Fibroblast of upper back skin (primary cell): Measurements from ENCODE around the gene CAMKMT.

Source experiments
- DNase-seq: peaks from one replicate; pipeline ENCODE4 v3.0.0-alpha.2; 2013

The CAMKMT gene

GRCh38 chr2:44361330-44362206, at the start of gene CAMKMT, which contains the start of gene PREPL:
CAMKMT (plus strand) TSS chr2:44361947.
PREPL (minus strand) TSS chr2:44361494; CDS start chr2:44346342, 15,152 bp downstream.
- DNase-seq, result peak; percentile 97

DNA sequence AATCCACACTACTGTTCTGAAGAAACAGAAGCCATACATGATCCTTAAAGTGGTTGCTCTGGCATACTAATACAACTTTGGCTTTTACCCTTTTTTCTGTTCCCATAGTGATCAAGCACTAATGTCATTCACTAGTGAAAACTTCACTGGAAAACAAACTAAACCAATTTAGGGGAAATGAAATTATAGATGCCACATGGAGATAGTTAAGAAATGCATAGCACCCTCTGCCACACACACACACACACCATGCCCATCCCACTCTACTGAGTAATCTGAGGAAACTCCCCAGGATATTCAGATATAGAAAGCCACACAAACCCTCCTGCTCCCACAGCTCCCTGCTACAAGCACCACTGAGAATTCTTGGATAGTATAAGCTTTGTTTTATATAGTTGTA, 47.4 kb upstream of the CAMKMT start:
- no peak for DNase-seq

DNA sequence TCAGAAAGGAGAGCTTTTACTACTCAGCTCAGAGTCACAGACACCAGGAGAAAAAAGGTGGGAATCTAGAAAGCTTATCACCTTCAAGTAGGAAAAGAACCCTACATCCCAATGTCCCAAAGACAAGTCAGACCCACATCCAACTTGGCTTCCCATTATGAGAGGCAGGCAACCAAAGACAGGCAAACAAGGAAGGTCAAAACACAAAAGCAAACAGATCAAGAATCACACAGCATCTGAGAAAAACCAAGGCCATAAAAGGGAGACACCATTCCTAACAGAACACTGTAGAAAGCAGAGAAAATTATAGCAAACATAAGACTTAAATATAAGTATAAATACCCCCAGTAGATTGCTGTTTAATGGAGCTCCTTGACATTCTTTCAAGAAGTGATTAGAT, 45.8 kb upstream of the CAMKMT start:
- no peak for DNase-seq

GRCh38 chr2:44320832-44321231, 40.9 kb upstream of the CAMKMT start:
- DNase-seq, result no peak

GRCh38 chr2:44321360-44321759, 40.4 kb upstream of the CAMKMT start:
- DNase-seq, result no peak

DNA sequence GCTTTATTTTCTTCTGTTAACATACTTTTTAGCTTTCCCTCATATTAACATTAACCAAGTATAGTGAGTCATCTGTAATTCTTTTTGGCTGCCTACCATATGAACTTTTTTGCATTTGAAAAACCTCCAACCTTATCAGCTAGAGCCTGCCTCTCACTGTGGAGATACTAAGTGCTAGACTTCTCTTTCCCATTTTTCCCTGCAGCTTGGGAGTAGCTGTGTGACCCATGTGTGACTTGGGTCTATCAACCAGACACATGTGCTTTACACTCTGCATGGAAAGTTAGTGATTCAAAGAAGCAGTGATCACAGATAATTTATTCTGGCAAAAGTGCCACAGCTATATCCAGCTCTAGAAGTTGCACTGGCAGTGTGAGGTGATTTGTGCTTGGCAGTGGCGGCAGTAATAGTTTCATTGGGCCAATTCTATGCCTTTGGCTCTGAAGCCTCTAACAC, 36.7 kb upstream of the CAMKMT start:
- peak; percentile 59 for DNase-seq

DNA sequence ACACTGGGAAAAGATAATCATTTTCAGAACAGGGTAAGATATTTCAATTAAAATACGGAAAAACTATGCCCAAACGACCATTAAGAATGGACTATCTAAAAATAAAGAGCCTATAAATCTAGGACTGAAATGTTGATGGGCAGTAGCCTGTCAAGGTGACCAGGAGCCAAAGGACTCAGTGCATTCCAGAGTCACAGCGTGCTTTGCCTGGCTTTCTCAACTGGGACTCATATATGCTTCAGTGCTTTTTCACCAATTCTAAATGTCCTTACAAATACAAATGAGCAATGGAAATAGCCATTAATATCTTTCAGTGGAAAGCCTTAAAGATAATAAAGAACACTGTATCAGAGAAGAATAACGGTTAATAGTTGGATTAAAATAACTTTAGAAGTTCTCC, 35.9 kb upstream of the CAMKMT start:
- no peak for DNase-seq

GRCh38 chr2:44326548-44327264, 35.0 kb upstream of the CAMKMT start:
- no peak for DNase-seq

DNA sequence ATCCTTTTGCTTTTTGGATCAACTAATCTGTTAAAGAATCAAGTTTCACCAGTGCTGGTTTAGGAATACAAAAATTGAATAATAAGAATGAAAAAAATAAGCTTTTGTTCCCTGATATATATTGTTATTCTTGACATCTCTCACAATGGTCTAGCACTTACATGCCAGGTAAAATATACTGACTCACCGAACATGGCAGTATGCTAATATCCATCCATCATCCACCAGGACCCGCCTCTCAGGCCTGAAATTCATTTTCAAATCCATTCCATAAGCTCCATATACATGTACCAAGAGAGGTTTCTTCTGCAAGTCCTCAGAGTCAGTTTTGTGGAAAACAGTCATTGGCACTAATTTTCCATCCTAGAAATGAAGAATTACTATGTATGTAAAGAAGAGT, 33.0 kb upstream of the CAMKMT start:
- no peak for DNase-seq

- no peak for DNase-seq
These were observed 32.4 kb upstream of the CAMKMT start for GRCh38 chr2:44329343-44329742.

DNA sequence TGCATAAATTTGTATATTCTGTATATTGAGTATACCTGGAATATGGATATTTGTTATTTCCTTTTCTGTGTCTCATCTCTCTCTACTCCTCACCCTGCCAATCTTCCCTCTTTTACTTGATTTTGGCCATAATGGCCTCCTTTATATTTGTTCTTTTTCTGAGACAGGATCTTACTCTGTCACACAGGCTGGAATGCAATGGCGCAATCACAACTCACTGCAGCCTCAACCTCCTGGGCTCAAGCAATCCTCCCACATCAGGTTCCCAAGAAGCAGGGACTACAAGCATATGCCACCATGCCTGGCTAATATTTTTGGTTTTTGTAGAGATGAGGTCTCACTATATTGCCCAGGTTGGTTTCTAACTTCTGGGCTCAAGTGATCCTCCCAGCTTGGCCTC, 30.9 kb upstream of the CAMKMT start:
- DNase-seq, result peak; percentile 4

- no peak for DNase-seq
These were observed 27.8 kb upstream of the CAMKMT start for GRCh38 chr2:44333994-44334393.

GRCh38 chr2:44335806-44336538, 25.8 kb upstream of the CAMKMT start:
- DNase-seq, result peak; percentile 21

DNA sequence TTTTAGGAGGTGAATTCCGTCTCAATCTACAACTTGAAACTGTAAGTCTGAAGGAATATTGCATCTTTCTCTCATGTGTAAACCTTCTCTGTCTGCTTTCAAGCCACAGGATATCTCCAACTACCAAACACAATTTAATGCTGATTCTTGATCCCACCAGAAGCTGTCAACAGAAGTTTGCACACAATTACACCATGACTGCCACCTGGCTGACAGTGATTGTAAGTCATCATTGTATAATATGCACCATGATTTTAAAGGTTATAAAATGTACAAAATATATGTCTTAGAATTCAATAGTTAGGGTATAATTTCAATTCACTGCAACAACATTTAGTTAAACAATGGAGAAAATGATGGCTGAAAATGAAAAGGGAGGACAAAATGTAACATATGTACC, 18.9 kb upstream of the CAMKMT start:
- DNase-seq, result peak; percentile 8

- no peak for DNase-seq
These were observed 14.2 kb upstream of the CAMKMT start for GRCh38 chr2:44347526-44347925.

GRCh38 chr2:44348400-44348799, 13.3 kb upstream of the CAMKMT start:
- DNase-seq, result peak; percentile 48

- no peak for DNase-seq
These were observed 12.2 kb upstream of the CAMKMT start for GRCh38 chr2:44349506-44349905.

- peak; percentile 28 for DNase-seq
These were observed 10.7 kb upstream of the CAMKMT start for GRCh38 chr2:44351088-44351487.

- DNase-seq, result peak; percentile 4
These were observed 10.1 kb upstream of the CAMKMT start for GRCh38 chr2:44351676-44352075.

DNA sequence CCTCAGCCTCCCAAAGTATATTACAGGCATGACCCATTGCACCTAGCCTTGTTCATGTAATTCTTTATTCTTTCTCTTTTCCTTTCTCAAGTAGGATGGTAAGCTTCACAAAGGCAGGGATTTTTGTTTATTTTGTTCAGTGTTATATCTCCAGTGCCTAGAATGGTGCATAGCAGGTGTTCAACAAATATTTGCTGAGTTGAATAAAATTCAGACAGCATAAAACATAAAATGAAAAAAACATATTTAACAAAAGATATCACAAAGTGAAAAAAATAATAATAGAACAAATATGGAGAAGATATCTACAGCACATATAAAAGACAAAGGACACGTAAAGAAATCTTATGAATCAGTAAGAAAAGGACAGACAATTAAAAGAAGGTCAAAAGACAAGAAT, 9.2 kb upstream of the CAMKMT start:
- DNase-seq, result no peak

GRCh38 chr2:44354761-44355160, 7.0 kb upstream of the CAMKMT start:
- DNase-seq, result no peak

DNA sequence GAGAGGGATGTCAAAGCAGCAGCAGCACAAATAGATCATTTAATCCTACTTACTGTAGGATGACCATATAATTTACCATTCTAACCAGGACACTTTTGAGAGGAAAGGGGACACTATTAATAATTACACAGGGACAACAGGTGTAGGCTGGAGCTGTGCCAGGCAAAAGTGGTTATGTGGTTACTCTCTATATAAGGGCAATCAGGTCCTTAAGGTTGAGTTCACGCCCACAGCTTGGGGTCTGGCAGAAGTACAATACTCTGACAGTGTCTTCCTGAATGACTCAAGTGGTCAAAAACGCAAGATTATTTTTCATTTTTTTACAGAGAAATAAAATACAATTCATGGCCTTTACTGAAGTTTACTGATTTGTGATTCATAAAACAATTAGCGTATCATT, 3.2 kb upstream of the CAMKMT start:
- peak; percentile 50 for DNase-seq

DNA sequence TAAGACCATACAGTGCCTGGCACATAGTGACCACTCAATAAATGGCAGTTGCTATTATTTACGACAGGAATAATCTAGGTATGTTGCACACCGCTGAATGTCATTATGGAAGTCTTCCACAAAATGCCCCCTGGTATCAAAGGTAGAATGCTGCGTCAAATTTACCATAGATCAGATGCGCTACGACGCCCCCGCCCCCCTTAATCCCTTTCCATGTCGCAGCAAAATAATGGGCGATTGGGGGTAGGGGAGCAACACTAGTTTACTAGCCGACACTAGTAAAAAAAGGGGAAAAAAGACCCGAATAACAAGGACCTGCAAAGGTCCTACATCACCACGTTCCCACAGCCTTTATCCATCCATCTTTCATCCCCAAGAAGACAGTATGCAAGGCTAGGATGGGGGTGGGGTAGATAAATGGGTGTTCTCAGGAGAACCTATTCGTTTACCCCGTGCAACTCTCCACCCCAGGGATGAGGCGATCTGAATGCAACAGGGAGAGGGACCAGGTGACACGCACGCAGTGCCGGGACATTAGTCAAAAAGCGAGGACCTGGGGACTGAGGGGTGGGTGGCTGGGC, 908 bp upstream of the CAMKMT start:
- DNase-seq, result peak; percentile 24
